ENCODE measurements around the gene AP3M1.

GRCh38 chr10:74178042-74178791 lies 27.6 kb upstream of the AP3M1 start:
- TF ChIP-seq FOXP2 (optimal IDR thresholded peaks at IDR 0.05; ENCODE audit: control extremely low read depth, extremely low read length, insufficient read depth) (no peak), POLR2AphosphoS5 (IDR thresholded peaks at IDR 0.05; ENCODE audit: borderline replicate concordance, low read depth, low read length) (no peak), EZH2 (IDR thresholded peaks at IDR 0.05) (no peak)

Measured in SK-N-MC (cell line).